ENCODE data around the gene ZKSCAN1. TPM values are rescaled to one million over a fixed set of nuclear protein-coding genes. Genes with fewer than 3 reads are reported as not detected.

The ZKSCAN1 gene
- total RNA-seq, 1 donor from 2014 or later = 84.1 TPM

GRCh38 chr7:99996755-99997544 lies 18.4 kb upstream of the ZKSCAN1 start:
- H3K36me3 Mint-ChIP-seq (ENCODE audit: unreplicated experiment) = no peaks in the 10 kb centered on the region
- peaks cover 18% of the 10 kb centered on the region for H3K27me3 Mint-ChIP-seq (ENCODE audit: unreplicated experiment)
- no peak overlapping the region for H3K27ac Mint-ChIP-seq (ENCODE audit: unreplicated experiment)
- H3K4me1 Mint-ChIP-seq (ENCODE audit: unreplicated experiment) = peaks cover 2% of the 10 kb centered on the region
- no peaks in the 10 kb centered on the region for H3K9me3 Mint-ChIP-seq (ENCODE audit: unreplicated experiment)
- no peak for TF ChIP-seq CTCF (IDR thresholded peaks at IDR 0.05)
- H3K4me3 Mint-ChIP-seq (ENCODE audit: unreplicated experiment) = no peak overlapping the region
- no peak for DNase-seq (ENCODE audit: extremely low spot score, unreplicated experiment)

GRCh38 chr7:99997545-99998137 lies 17.8 kb upstream of the ZKSCAN1 start:
- H3K27ac Mint-ChIP-seq (ENCODE audit: unreplicated experiment) = no peak overlapping the region
- peaks cover 2% of the 10 kb centered on the region for H3K4me1 Mint-ChIP-seq (ENCODE audit: unreplicated experiment)
- DNase-seq (ENCODE audit: extremely low spot score, unreplicated experiment) = no peak
- no peak for TF ChIP-seq CTCF (IDR thresholded peaks at IDR 0.05)
- H3K4me3 Mint-ChIP-seq (ENCODE audit: unreplicated experiment) = no peak overlapping the region
- peaks cover 18% of the 10 kb centered on the region for H3K27me3 Mint-ChIP-seq (ENCODE audit: unreplicated experiment)
- H3K36me3 Mint-ChIP-seq (ENCODE audit: unreplicated experiment) = no peaks in the 10 kb centered on the region
- no peaks in the 10 kb centered on the region for H3K9me3 Mint-ChIP-seq (ENCODE audit: unreplicated experiment)

GRCh38 chr7:100000239-100000638 lies 15.2 kb upstream of the ZKSCAN1 start:
- no peak for TF ChIP-seq CTCF (IDR thresholded peaks at IDR 0.05)
- no peaks in the 10 kb centered on the region for H3K9me3 Mint-ChIP-seq (ENCODE audit: unreplicated experiment)
- peaks cover 29% of the 10 kb centered on the region for H3K27me3 Mint-ChIP-seq (ENCODE audit: unreplicated experiment)
- DNase-seq (ENCODE audit: extremely low spot score, unreplicated experiment) = no peak
- peaks cover 8% of the 10 kb centered on the region for H3K4me1 Mint-ChIP-seq (ENCODE audit: unreplicated experiment)
- H3K36me3 Mint-ChIP-seq (ENCODE audit: unreplicated experiment) = no peaks in the 10 kb centered on the region
- H3K27ac Mint-ChIP-seq (ENCODE audit: unreplicated experiment) = no peak overlapping the region
- no peak overlapping the region for H3K4me3 Mint-ChIP-seq (ENCODE audit: unreplicated experiment)

- DNase-seq (ENCODE audit: extremely low spot score, unreplicated experiment) = no peak
- Mint-ChIP-seq H3K9me3 (ENCODE audit: unreplicated experiment) (no peaks in the 10 kb centered on the region), H3K27me3 (ENCODE audit: unreplicated experiment) (peaks cover 15% of the 10 kb centered on the region), H3K36me3 (ENCODE audit: unreplicated experiment) (no peaks in the 10 kb centered on the region), H3K4me1 (ENCODE audit: unreplicated experiment) (peaks cover 8% of the 10 kb centered on the region), H3K4me3 (ENCODE audit: unreplicated experiment) (no peak overlapping the region), H3K27ac (ENCODE audit: unreplicated experiment) (no peak overlapping the region)
- no peak for TF ChIP-seq CTCF (IDR thresholded peaks at IDR 0.05)
These were observed 11.4 kb upstream of the ZKSCAN1 start for GRCh38 chr7:100003711-100004661.
